GM12872 (cell line): ENCODE results near the gene TPI1.

Source experiments
- TF ChIP-seq, protein P1 (sequence below): IDR thresholded peaks from 3 replicates; pipeline ENCODE4 v1.5.1; 2011; ENCODE audit warnings: low read depth, mild to moderate bottlenecking, low read length, moderate library complexity; ENCODE audit not compliant: insufficient read depth

Gene TPI1

DNA sequence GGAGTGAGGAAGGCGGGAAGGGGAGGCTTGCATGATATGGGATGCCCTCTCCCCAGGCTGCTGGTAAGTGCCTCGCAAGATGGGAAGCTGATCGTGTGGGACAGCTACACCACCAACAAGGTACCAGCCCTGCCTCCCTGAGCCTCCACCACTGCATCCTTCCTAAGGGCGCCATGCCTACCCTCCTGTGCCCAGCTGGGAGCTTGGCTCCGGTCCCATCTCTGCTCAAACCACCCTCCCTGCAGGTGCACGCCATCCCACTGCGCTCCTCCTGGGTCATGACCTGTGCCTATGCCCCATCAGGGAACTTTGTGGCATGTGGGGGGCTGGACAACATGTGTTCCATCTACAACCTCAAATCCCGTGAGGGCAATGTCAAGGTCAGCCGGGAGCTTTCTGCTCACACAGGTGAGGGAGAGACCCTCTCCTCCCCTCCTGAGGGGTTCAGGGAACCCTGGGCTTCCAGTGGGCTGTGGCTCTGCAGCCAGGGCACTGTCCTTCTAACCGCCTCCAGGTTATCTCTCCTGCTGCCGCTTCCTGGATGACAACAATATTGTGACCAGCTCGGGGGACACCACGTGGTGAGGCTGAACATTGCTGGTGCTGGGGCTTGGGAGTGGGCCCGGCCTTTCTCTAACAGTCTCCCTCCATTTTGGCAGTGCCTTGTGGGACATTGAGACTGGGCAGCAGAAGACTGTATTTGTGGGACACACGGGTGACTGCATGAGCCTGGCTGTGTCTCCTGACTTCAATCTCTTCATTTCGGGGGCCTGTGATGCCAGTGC lies 24.0 kb upstream of the TPI1 start:
- TF ChIP-seq, protein P1, sequence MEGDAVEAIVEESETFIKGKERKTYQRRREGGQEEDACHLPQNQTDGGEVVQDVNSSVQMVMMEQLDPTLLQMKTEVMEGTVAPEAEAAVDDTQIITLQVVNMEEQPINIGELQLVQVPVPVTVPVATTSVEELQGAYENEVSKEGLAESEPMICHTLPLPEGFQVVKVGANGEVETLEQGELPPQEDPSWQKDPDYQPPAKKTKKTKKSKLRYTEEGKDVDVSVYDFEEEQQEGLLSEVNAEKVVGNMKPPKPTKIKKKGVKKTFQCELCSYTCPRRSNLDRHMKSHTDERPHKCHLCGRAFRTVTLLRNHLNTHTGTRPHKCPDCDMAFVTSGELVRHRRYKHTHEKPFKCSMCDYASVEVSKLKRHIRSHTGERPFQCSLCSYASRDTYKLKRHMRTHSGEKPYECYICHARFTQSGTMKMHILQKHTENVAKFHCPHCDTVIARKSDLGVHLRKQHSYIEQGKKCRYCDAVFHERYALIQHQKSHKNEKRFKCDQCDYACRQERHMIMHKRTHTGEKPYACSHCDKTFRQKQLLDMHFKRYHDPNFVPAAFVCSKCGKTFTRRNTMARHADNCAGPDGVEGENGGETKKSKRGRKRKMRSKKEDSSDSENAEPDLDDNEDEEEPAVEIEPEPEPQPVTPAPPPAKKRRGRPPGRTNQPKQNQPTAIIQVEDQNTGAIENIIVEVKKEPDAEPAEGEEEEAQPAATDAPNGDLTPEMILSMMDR = peak; percentile 30; the same call in 2 of the 3 replicates

GRCh38 chr12:6845395-6845794 lies 21.9 kb upstream of the TPI1 start:
- TF ChIP-seq, protein P1 = no peak

DNA sequence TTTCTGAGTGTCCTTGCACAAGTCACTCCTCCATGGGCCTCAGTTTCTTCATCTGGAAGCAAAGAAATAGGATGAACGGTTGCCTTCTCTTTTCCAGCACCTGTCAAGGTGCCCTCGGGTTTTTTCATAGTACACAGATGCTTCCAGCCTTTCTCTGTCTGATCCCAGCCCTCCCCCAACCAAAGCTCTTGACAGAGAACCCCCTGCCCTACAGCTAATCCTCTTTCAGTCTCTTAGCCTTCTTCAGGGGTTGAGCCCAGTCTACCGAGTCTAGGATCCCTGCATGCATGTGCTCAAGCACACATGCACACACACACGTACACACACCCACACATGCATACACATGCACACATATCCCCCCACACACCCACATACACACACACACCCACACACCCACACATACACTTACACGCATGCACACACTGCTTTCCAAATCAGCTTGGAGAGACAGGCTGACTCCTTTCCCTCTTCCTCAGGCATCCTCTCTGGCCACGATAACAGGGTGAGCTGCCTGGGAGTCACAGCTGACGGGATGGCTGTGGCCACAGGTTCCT lies 20.9 kb upstream of the TPI1 start:
- TF ChIP-seq, protein P1 = no peak

DNA sequence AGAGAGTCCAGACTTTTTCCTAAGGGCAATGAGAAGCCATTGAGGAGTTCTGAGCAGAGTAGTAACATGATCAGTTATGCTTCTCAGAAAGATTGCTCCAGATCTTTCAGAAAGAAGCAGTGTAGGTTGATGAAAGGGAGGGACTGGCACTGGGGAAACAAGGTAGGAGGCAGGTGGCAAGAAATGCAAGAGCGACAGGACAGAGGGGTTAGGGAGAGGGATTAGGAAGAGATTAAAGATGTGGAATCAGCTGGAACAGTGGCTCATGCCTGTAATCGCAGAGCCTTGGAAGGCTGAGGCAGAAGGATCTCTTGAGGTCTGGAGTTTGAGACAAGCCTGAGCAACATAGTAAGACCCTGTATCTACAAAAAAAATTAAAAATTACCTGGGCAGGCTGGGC lies 19.7 kb upstream of the TPI1 start:
- TF ChIP-seq, protein P1 = no peak

- TF ChIP-seq, protein P1 = no peak
Observed at GRCh38 chr12:6849427-6849826, 17.9 kb upstream of the TPI1 start.

DNA sequence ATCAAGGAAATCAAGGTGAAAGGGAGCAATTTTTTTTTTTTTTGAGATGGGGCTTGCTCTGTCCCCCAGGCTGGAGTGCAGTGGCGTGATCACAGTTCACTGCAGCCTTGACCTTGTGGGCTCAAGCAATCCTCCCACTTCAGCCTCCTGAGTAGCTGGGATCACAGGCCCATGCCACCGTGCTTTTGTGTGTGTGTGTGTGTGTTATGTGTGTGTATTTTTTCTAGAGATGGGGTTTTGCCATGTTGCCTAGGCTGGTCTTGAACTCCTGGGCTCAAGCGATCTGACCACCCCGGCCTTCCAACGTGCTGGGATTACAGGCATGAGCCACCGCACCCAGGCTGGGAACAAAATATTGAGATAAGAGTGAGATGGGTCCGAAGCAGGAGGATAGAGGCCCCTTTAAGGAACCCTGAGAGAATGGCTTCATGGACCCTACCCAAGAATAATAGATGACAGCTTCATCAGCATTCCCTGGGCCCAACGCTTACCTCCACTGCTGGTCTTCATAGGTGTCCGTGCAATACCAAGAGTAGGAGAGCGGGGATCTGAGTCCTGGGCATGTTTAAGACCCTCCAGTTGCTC lies 17.3 kb upstream of the TPI1 start:
- TF ChIP-seq, protein P1 = no peak

GRCh38 chr12:6850796-6851152 lies 16.6 kb upstream of the TPI1 start:
- TF ChIP-seq, protein P1 = no peak
